Heart left ventricle (tissue), 13 donors: Measurements from ENCODE around the gene PHACTR1.

Source experiments
- CTCF ChIP-seq, 12 donors: fragments of 200-600 bp; sonication (generic) in 4 of 12; IDR thresholded peaks; one replicate each; pipeline versions ENCODE4 v1.5.0 to v1.8.0; 2018 to 2022; ENCODE audit warnings: antibody characterized with exemption in 12 of 12, mild to moderate bottlenecking in 5 of 12
- POLR2A ChIP-seq, 2 donors: fragments of 450-650 bp; IDR thresholded peaks; one replicate each; pipeline ENCODE4 v1.6.1; 2017; ENCODE audit warnings: antibody characterized with exemption in 2 of 2, mild to moderate bottlenecking in 2 of 2, moderate library complexity in 2 of 2
- donor health status: ischemic (EF 13 %, LVEDD 7.1; RV severe dilation, severe dysfunction).
- donor health status: DM: no; HTN: yes; CAD: no.
- donor health status: DM: no; HTN: no; CAD: no.
- donor health status: ischemic (EF 25% LVEDD 6.9; RV normal size, moderate dysfunction).
- donor health status: ischemic (EF 25% LVEDD 5.7; RV mildly dilated, moderate dysfunction).
- donor health status: ischemic (EF 35%, LVEDD 5.7; RV mildly dilated, moderate dysfunction).
- donor health status: nonischemic (EF 11% LVEDD 7.7; RV severe dilation, severe dysfunction).
- donor health status: DM: yes; HTN: yes; CAD: no.
- donor health status: PGD.
- donor health status: ischemic (EF 29% LVEDD 5.4; RV normal size, mild dysfunction).
- donor health status: nonischemic (EF 23%, LVEDD 6.1; RV moderate dilation, normal function).

DNA sequence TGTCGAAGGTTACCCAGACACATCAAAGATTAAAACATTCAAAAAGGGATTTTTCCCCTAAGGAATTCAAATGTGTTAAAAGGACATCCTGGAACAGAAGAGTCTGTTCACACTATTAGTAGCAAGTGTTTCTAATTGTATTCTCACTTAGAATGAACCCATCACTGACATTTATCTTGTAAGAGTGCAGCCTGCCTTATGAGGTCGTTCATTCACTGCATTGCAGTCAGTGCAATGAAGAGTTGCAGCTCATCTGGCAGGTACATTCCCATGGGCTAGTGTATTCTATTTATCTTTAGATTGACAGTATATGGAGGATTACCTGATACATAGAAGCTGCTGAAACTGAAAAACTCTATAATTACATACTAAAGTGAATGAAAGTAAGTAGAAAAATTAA, 36.5 kb downstream of the PHACTR1 start:
- TF ChIP-seq CTCF (IDR thresholded peaks at IDR 0.05), result no peak
- TF ChIP-seq POLR2A (IDR thresholded peaks at IDR 0.05), result no peak
